HCT116 (cell line): Measurements from ENCODE around the gene PXMP2.

Experiments
- CEBPB ChIP-seq: IDR thresholded peaks from 2 replicates; pipeline ENCODE4 v1.6.1; 2012; ENCODE audit warnings: low read depth
- EZH2phosphoT487 ChIP-seq: fragments of 200-600 bp; IDR thresholded peaks from 2 replicates; pipeline ENCODE4 v1.6.1; 2018; ENCODE audit warnings: antibody characterized with exemption, borderline replicate concordance
- POLR2A ChIP-seq: IDR thresholded peaks from 2 replicates; pipeline ENCODE4 v1.7.0; 2011; ENCODE audit warnings: borderline replicate concordance; ENCODE audit not compliant: insufficient read depth, insufficient read length; ENCODE audit errors: extremely low read depth
- RAD21 ChIP-seq: IDR thresholded peaks from 2 replicates; pipeline ENCODE4 v1.6.1; 2012; ENCODE audit warnings: low read depth, mild to moderate bottlenecking
- SP1 ChIP-seq: IDR thresholded peaks from 2 replicates; pipeline ENCODE4 v1.6.1; 2012; ENCODE audit warnings: low read depth
- TF ChIP-seq, protein P1 (sequence below), 3 experiments: fragments of 200-600 bp in 1 of 3; sonication (generic) in 1 of 3; IDR thresholded peaks in 2 of 3; conservative IDR thresholded peaks in 1 of 3; 2 replicates each; pipeline ENCODE4 v1.5.1; 2012 to 2017; ENCODE audit warnings: low read depth in 2 of 3, low read length in 2 of 3, antibody characterized with exemption in 1 of 3, borderline replicate concordance in 1 of 3, control low read depth in 1 of 3, mild to moderate bottlenecking in 1 of 3, mixed read lengths in 1 of 3, mixed run types in 1 of 3, moderate library complexity in 1 of 3; ENCODE audit not compliant: insufficient read depth in 1 of 3

DNA sequence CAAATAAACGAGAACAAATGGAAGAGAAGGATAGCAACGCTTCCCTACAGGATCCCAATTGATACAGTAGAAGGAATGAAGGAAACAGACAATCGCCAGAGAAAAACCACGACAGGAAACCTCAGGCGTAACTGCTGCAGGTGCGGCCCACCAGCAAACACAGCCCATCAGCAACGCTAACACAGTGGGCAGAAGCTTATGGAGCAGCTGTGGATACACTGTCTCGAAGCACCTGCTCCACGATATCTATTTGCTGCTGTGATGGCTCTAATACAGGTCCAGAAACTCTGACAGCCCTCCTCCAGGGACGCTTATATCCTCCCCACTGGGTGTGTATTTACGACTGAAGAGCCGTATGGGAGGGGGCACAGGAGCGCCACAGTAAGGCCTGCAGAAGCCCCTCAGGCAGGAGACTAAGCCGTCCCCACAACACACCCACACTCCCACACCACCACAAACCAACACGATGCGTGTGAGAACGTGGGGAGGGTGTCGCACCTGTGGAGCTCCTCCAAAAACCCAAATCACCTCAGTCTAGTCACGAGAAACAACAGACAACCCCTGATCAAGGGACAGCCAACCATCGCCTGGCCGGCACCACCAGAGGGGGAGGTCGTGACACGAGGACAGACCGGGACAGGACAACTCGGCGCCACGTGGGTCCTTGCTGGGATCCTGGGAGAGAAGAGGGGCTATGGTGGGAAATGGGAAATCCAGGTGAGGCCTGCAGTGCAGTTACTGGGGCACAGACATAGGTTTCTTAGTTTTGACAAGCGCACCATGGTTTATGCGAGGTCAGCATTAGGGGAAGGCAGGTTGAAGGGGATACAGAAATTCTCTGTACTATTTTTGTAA, 24.3 kb upstream of the PXMP2 start:
- TF ChIP-seq SP1 = no peak
- TF ChIP-seq, protein P1, sequence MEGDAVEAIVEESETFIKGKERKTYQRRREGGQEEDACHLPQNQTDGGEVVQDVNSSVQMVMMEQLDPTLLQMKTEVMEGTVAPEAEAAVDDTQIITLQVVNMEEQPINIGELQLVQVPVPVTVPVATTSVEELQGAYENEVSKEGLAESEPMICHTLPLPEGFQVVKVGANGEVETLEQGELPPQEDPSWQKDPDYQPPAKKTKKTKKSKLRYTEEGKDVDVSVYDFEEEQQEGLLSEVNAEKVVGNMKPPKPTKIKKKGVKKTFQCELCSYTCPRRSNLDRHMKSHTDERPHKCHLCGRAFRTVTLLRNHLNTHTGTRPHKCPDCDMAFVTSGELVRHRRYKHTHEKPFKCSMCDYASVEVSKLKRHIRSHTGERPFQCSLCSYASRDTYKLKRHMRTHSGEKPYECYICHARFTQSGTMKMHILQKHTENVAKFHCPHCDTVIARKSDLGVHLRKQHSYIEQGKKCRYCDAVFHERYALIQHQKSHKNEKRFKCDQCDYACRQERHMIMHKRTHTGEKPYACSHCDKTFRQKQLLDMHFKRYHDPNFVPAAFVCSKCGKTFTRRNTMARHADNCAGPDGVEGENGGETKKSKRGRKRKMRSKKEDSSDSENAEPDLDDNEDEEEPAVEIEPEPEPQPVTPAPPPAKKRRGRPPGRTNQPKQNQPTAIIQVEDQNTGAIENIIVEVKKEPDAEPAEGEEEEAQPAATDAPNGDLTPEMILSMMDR (IDR thresholded peaks at IDR 0.05 in 2 of 3, conservative IDR thresholded peaks at IDR 0.05 in 1 of 3; ENCODE audit: borderline replicate concordance in 1 of 3, insufficient read depth in 1 of 3, low read depth in 2 of 3, low read length in 2 of 3) = no peak
- no peak for TF ChIP-seq POLR2A
- no peak for TF ChIP-seq RAD21
- TF ChIP-seq CEBPB = no peak
- TF ChIP-seq EZH2phosphoT487 = no peak
